ENCODE measurements around the gene MYO9B. TPM values are rescaled to one million over a fixed set of nuclear protein-coding genes. Genes with fewer than 3 reads are reported as not detected.
A peak's percentile ranks its signal among the peaks of the same experiment; 100 is the strongest.

The MYO9B gene
- total RNA-seq, 1 experiment from 2014 or later = 74.6 TPM

GRCh38 chr19:17249887-17250548, 174.4 kb downstream of the MYO9B start:
- ChIA-PET RAD21 (ENCODE audit: low non-redundant PET in 1 of 2, low total read pairs in 2 of 2, uncharacterized antibody in 2 of 2, unreplicated experiment in 2 of 2) (no interaction called here), POLR2A (interaction anchor here (1.3 to 1.9 kb wide), 3 partner anchors 9 to 17 kb away, joined by 3 to 7 read pairs (median 7); partner anchors contain the start of gene BABAM1), CTCF (interaction anchor here (1.8 kb wide), 1 partner anchor 10 kb away, joined by 8 read pairs; no protein-coding TSS in a partner anchor)
- TF ChIP-seq ELF1 (IDR thresholded peaks at IDR 0.05; ENCODE audit: borderline replicate concordance, low read depth) (no peak), SIN3A (IDR thresholded peaks at IDR 0.05; ENCODE audit: low read depth) (no peak), CTCF (IDR thresholded peaks at IDR 0.05 in 2 of 3, conservative IDR thresholded peaks at IDR 0.05 in 1 of 3; ENCODE audit: borderline replicate concordance in 1 of 3, insufficient read depth in 1 of 3, low read depth in 2 of 3, low read length in 2 of 3) (no peak), ZFX (IDR thresholded peaks at IDR 0.05) (no peak), EZH2 (IDR thresholded peaks at IDR 0.05) (no peak)
- TF ChIP-seq, protein P1, sequence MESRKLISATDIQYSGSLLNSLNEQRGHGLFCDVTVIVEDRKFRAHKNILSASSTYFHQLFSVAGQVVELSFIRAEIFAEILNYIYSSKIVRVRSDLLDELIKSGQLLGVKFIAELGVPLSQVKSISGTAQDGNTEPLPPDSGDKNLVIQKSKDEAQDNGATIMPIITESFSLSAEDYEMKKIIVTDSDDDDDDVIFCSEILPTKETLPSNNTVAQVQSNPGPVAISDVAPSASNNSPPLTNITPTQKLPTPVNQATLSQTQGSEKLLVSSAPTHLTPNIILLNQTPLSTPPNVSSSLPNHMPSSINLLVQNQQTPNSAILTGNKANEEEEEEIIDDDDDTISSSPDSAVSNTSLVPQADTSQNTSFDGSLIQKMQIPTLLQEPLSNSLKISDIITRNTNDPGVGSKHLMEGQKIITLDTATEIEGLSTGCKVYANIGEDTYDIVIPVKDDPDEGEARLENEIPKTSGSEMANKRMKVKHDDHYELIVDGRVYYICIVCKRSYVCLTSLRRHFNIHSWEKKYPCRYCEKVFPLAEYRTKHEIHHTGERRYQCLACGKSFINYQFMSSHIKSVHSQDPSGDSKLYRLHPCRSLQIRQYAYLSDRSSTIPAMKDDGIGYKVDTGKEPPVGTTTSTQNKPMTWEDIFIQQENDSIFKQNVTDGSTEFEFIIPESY (IDR thresholded peaks at IDR 0.05; ENCODE audit: extremely low read depth, insufficient replicate concordance, low read length) = no peak
- TF ChIP-seq, protein P2, sequence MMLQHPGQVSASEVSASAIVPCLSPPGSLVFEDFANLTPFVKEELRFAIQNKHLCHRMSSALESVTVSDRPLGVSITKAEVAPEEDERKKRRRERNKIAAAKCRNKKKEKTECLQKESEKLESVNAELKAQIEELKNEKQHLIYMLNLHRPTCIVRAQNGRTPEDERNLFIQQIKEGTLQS (IDR thresholded peaks at IDR 0.05) = no peak
- peaks cover 2% of the 10 kb centered on the region; the same call in 1 of the 2 replicates for H3K79me2 ChIP-seq (ENCODE audit: insufficient read depth, low read length)
- no peaks in the 10 kb centered on the region for H3K27me3 ChIP-seq (ENCODE audit: insufficient read depth, low read length)
- DNase-seq (ENCODE audit: low read depth, low spot score) = no peak
- BruUV-seq (replicated peaks) = no TSS peak
- H4K20me1 ChIP-seq (ENCODE audit: insufficient read depth) = no peaks in the 10 kb centered on the region
- ATAC-seq = no peak
- peak overlapping the region; percentile 94 for H3K4me2 ChIP-seq (ENCODE audit: low read length)
- H3K4me1 ChIP-seq (ENCODE audit: control insufficient read depth in 1 of 2, insufficient read depth in 2 of 2, low read length in 2 of 2) = peaks cover 36 to 47% of the 10 kb centered on the region in 2 experiments
- intact Hi-C loops (cut with micrococcal nuclease) = no loop called here
- H3K9me2 ChIP-seq (ENCODE audit: insufficient read depth) = no peaks in the 10 kb centered on the region
- no peak overlapping the region for H3K9ac ChIP-seq (ENCODE audit: low read length)
- no peak overlapping the region for H3K4me3 ChIP-seq (replicated peaks in 1 of 2; ENCODE audit: low read depth in 1 of 2, low read length in 2 of 2)
- no peaks in the 10 kb centered on the region for H3K36me3 ChIP-seq (ENCODE audit: control insufficient read depth in 1 of 2, insufficient read depth in 2 of 2, low read length in 2 of 2)
- peak overlapping the region; percentile 43; the same call in 1 of the 2 replicates for H3K27ac ChIP-seq (ENCODE audit: low read depth, low read length)
- no peak overlapping the region for H2AFZ ChIP-seq (ENCODE audit: low read depth, low read length, poor library complexity, severe bottlenecking)
- no peaks in the 10 kb centered on the region for H3K9me3 ChIP-seq (ENCODE audit: control insufficient read depth in 1 of 2, insufficient read depth in 1 of 2, low read depth in 1 of 2, low read length in 2 of 2)

Data from HCT116 (cell line).